HEK293 (cell line): ENCODE data around the gene CNTNAP4.

Source experiments
- CTCF ChIA-PET: fragments of 350-600 bp; formaldehyde crosslinking; extraction: SDS; loops from one replicate; lab custom pipeline; 2021; ENCODE audit warnings: antibody characterized with exemption; lab: Yijun Ruan, JAX
- POLR2A ChIA-PET: fragments of 300-600 bp; formaldehyde crosslinking; extraction: SDS; loops from one replicate; lab custom pipeline; 2020; ENCODE audit warnings: antibody characterized with exemption, inconsistent platforms; lab: Yijun Ruan, JAX
- H3K27ac ChIP-seq: fragments of 200-500 bp; sonication (Bioruptor generic); 2 replicates; pipeline ENCODE4 v1.5.1; 2014; ENCODE audit warnings: low read depth, low read length, control low read depth, inconsistent platforms; ENCODE audit errors: extremely low read depth
- H3K36me3 ChIP-seq, 2 experiments: fragments of 200-500 bp in 1 of 2; sonication (Bioruptor generic) in 1 of 2; 1 replicate in 1 of 2; 2 replicates in 1 of 2; pipeline ENCODE4 v1.5.1; 2014 to 2017; ENCODE audit warnings: inconsistent platforms in 2 of 2, low read length in 2 of 2; ENCODE audit not compliant: control insufficient read depth in 2 of 2, insufficient read depth in 1 of 2
- H3K4me1 ChIP-seq: fragments of 200-500 bp; sonication (Bioruptor generic); 2 replicates; pipeline ENCODE4 v1.5.1; 2014; ENCODE audit warnings: mild to moderate bottlenecking, low read length, inconsistent platforms; ENCODE audit not compliant: control insufficient read depth, insufficient read depth
- H3K4me3 ChIP-seq: 2 replicates; pipeline ENCODE4 v1.5.1; 2011; ENCODE audit warnings: low read depth, mild to moderate bottlenecking, control low read depth, low read length, moderate library complexity
- H3K9me3 ChIP-seq: fragments of 200-500 bp; sonication (Bioruptor generic); 2 replicates; pipeline ENCODE4 v1.5.1; 2014; ENCODE audit warnings: low read depth, low read length, inconsistent platforms; ENCODE audit not compliant: control insufficient read depth, insufficient read depth
- IKZF3 ChIP-seq: fragments of 450-650 bp; IDR thresholded peaks from 2 replicates; pipeline ENCODE4 v1.5.0; 2018; ENCODE audit warnings: missing biosample characterization, mild to moderate bottlenecking, missing genetic modification characterization, moderate library complexity
- KLF10 ChIP-seq: fragments of 450-650 bp; IDR thresholded peaks from 2 replicates; pipeline ENCODE4 v1.5.1; 2018; ENCODE audit warnings: missing biosample characterization, mild to moderate bottlenecking, missing genetic modification characterization
- KLF16 ChIP-seq: fragments of 450-650 bp; formaldehyde crosslinking; IDR thresholded peaks from 2 replicates; pipeline ENCODE4 v1.5.1; 2017; ENCODE audit warnings: missing biosample characterization, missing genetic modification characterization
- MYNN ChIP-seq: fragments of 450-650 bp; formaldehyde crosslinking; IDR thresholded peaks from 2 replicates; pipeline ENCODE4 v1.5.1; 2016; ENCODE audit warnings: missing biosample characterization, missing genetic modification characterization, borderline replicate concordance
- OSR2 ChIP-seq: fragments of 450-650 bp; formaldehyde crosslinking; IDR thresholded peaks from 2 replicates; pipeline ENCODE4 v1.5.1; 2016; ENCODE audit warnings: missing biosample characterization, missing genetic modification characterization
- YY1 ChIP-seq: fragments of 450-650 bp; formaldehyde crosslinking; IDR thresholded peaks from 2 replicates; pipeline ENCODE4 v1.5.1; 2018; ENCODE audit warnings: missing biosample characterization, missing genetic modification characterization
- ZFP69B ChIP-seq: fragments of 450-650 bp; formaldehyde crosslinking; IDR thresholded peaks from 2 replicates; pipeline ENCODE4 v1.5.1; 2016; ENCODE audit warnings: missing biosample characterization, missing genetic modification characterization
- ZIC2 ChIP-seq: fragments of 450-650 bp; formaldehyde crosslinking; IDR thresholded peaks from 2 replicates; pipeline ENCODE4 v1.5.1; 2016; ENCODE audit warnings: missing biosample characterization, missing genetic modification characterization
- ZNF174 ChIP-seq: fragments of 450-650 bp; formaldehyde crosslinking; IDR thresholded peaks from 2 replicates; pipeline ENCODE4 v1.5.0; 2017; ENCODE audit warnings: missing biosample characterization, mild to moderate bottlenecking, missing genetic modification characterization
- ZNF175 ChIP-seq: fragments of 450-650 bp; formaldehyde crosslinking; IDR thresholded peaks from 2 replicates; pipeline ENCODE4 v1.5.1; 2016; ENCODE audit warnings: missing biosample characterization, missing genetic modification characterization
- ZNF2 ChIP-seq: fragments of 450-650 bp; formaldehyde crosslinking; IDR thresholded peaks from 2 replicates; pipeline ENCODE4 v1.5.1; 2016; ENCODE audit warnings: missing biosample characterization, missing genetic modification characterization
- ZNF214 ChIP-seq: fragments of 450-650 bp; formaldehyde crosslinking; IDR thresholded peaks from 2 replicates; pipeline ENCODE4 v1.5.1; 2017; ENCODE audit warnings: missing biosample characterization, mild to moderate bottlenecking, missing genetic modification characterization, borderline replicate concordance
- ZNF23 ChIP-seq: fragments of 450-650 bp; formaldehyde crosslinking; IDR thresholded peaks from 2 replicates; pipeline ENCODE4 v1.5.1; 2016; ENCODE audit warnings: missing biosample characterization, missing genetic modification characterization, borderline replicate concordance
- ZNF394 ChIP-seq: fragments of 450-650 bp; formaldehyde crosslinking; IDR thresholded peaks from 2 replicates; pipeline ENCODE4 v1.5.1; 2016; ENCODE audit warnings: missing biosample characterization, missing genetic modification characterization, mild to moderate bottlenecking, moderate library complexity, borderline replicate concordance
- ZNF521 ChIP-seq: fragments of 450-650 bp; formaldehyde crosslinking; IDR thresholded peaks from 2 replicates; pipeline ENCODE4 v1.5.1; 2017; ENCODE audit warnings: missing biosample characterization, mild to moderate bottlenecking, missing genetic modification characterization
- ZNF558 ChIP-seq: fragments of 450-650 bp; formaldehyde crosslinking; IDR thresholded peaks from 2 replicates; pipeline ENCODE4 v1.5.1; 2016; ENCODE audit warnings: missing biosample characterization, missing genetic modification characterization
- ZNF610 ChIP-seq: fragments of 450-650 bp; formaldehyde crosslinking; IDR thresholded peaks from 2 replicates; pipeline ENCODE4 v1.5.1; 2016; ENCODE audit warnings: missing biosample characterization, missing genetic modification characterization, borderline replicate concordance
- ZNF677 ChIP-seq: fragments of 450-650 bp; IDR thresholded peaks from 2 replicates; pipeline ENCODE4 v1.5.0; 2018; ENCODE audit warnings: missing biosample characterization, mild to moderate bottlenecking, missing genetic modification characterization, moderate library complexity
- ZNF785 ChIP-seq: fragments of 450-650 bp; formaldehyde crosslinking; IDR thresholded peaks from 2 replicates; pipeline ENCODE4 v1.5.1; 2016; ENCODE audit warnings: missing biosample characterization, missing genetic modification characterization
- ZNF843 ChIP-seq: fragments of 450-650 bp; formaldehyde crosslinking; IDR thresholded peaks from 2 replicates; pipeline ENCODE4 v1.5.1; 2016; ENCODE audit warnings: missing biosample characterization, missing genetic modification characterization
- ZXDB ChIP-seq: fragments of 450-650 bp; formaldehyde crosslinking; IDR thresholded peaks from 2 replicates; pipeline ENCODE4 v1.5.1; 2016; ENCODE audit warnings: missing biosample characterization, missing genetic modification characterization
- TF ChIP-seq, protein P1 (sequence below): fragments of 450-650 bp; formaldehyde crosslinking; IDR thresholded peaks from 2 replicates; pipeline ENCODE4 v1.5.1; 2017; ENCODE audit warnings: missing biosample characterization, missing genetic modification characterization
- TF ChIP-seq, protein P2 (sequence below): fragments of 450-650 bp; formaldehyde crosslinking; IDR thresholded peaks from 2 replicates; pipeline ENCODE4 v1.5.1; 2016; ENCODE audit warnings: missing biosample characterization, missing genetic modification characterization
- TF ChIP-seq, protein P3 (sequence below): fragments of 450-650 bp; formaldehyde crosslinking; IDR thresholded peaks from 2 replicates; pipeline ENCODE4 v1.5.1; 2017; ENCODE audit warnings: missing biosample characterization, missing genetic modification characterization
- TF ChIP-seq, protein P4 (sequence below): fragments of 450-650 bp; formaldehyde crosslinking; conservative IDR thresholded peaks from 2 replicates; pipeline ENCODE4 v1.5.1; 2016; ENCODE audit warnings: low read depth, missing biosample characterization, missing genetic modification characterization
- TF ChIP-seq, protein P5 (sequence below): fragments of 450-650 bp; formaldehyde crosslinking; IDR thresholded peaks from 2 replicates; pipeline ENCODE4 v1.5.1; 2016; ENCODE audit warnings: missing biosample characterization, missing genetic modification characterization

Gene CNTNAP4

DNA sequence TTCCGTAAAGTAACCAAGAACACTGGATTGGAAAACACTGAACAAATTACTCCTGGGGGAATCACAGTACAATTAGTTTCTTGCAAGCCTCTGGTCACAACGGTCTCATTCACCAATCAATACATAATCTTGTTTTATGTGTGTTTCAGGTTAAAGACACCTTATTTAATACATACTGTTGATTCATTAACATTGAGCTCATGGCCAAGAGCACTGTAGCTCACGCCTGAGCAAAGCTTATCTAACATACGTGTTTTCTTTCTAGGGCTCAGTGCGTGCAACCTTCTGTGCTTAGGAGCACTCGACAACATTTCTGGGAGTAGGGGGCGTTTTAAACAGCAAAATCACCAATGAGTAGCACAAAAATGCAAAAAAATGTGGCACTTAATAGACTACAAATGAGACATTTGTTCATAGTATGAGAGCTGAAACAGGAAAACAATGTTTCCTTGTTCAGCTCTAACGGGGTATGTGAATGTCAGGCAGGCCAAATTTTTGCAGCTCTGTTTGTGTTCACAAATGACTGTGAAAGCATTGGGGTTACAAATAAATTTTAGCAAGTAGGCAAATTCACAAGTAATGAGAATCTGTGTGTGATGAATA lies 206.2 kb downstream of the CNTNAP4 start:
- Histone ChIP-seq H3K4me1 (no peaks in the 10 kb centered on the region), H3K4me3 (no peak overlapping the region), H3K36me3 (no peaks in the 10 kb centered on the region), H3K27ac (no peak overlapping the region), H3K9me3 (no peaks in the 10 kb centered on the region)
- TF ChIP-seq ZFP69B (tag by site-specific recombination) (no peak), ZNF214 (tag by site-specific recombination) (no peak), ZNF175 (tag by site-specific recombination) (no peak), ZNF785 (tag by site-specific recombination) (no peak), OSR2 (tag by site-specific recombination) (no peak), IKZF3 (no peak), ZNF174 (no peak), KLF10 (tag by site-specific recombination) (no peak), ZNF23 (tag by site-specific recombination) (no peak), ZNF610 (tag by site-specific recombination) (no peak), ZIC2 (no peak)
- TF ChIP-seq, protein P1, sequence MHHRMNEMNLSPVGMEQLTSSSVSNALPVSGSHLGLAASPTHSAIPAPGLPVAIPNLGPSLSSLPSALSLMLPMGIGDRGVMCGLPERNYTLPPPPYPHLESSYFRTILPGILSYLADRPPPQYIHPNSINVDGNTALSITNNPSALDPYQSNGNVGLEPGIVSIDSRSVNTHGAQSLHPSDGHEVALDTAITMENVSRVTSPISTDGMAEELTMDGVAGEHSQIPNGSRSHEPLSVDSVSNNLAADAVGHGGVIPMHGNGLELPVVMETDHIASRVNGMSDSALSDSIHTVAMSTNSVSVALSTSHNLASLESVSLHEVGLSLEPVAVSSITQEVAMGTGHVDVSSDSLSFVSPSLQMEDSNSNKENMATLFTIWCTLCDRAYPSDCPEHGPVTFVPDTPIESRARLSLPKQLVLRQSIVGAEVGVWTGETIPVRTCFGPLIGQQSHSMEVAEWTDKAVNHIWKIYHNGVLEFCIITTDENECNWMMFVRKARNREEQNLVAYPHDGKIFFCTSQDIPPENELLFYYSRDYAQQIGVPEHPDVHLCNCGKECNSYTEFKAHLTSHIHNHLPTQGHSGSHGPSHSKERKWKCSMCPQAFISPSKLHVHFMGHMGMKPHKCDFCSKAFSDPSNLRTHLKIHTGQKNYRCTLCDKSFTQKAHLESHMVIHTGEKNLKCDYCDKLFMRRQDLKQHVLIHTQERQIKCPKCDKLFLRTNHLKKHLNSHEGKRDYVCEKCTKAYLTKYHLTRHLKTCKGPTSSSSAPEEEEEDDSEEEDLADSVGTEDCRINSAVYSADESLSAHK (tag by site-specific recombination), result no peak
- TF ChIP-seq, protein P2, sequence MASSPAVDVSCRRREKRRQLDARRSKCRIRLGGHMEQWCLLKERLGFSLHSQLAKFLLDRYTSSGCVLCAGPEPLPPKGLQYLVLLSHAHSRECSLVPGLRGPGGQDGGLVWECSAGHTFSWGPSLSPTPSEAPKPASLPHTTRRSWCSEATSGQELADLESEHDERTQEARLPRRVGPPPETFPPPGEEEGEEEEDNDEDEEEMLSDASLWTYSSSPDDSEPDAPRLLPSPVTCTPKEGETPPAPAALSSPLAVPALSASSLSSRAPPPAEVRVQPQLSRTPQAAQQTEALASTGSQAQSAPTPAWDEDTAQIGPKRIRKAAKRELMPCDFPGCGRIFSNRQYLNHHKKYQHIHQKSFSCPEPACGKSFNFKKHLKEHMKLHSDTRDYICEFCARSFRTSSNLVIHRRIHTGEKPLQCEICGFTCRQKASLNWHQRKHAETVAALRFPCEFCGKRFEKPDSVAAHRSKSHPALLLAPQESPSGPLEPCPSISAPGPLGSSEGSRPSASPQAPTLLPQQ (tag by site-specific recombination), result no peak
- CTCF ChIA-PET, result no interaction called here
- POLR2A ChIA-PET, result no interaction called here

DNA sequence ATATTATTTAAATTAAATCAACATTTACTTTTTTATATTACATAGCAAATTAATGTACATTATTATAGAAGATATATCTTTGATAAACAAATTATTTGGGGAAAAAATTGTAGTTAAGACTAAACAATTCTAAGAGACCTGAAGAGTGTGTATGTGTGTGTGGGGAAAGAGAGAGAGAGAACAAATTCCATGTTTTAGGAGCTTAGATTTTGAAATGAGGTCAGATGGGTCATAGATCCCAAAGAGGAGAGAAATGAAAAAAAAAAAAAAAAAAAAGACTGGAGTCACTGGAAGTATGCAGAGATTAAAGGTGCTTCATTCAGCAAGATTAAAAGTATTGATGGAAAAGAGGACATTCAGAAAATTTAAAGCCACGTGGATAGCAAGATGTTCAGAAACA lies 206.8 kb downstream of the CNTNAP4 start:
- Histone ChIP-seq H3K36me3 (no peaks in the 10 kb centered on the region), H3K9me3 (no peaks in the 10 kb centered on the region), H3K27ac (no peak overlapping the region), H3K4me3 (no peak overlapping the region), H3K4me1 (no peaks in the 10 kb centered on the region)
- POLR2A ChIA-PET, result no interaction called here
- CTCF ChIA-PET, result no interaction called here
- no peak for TF ChIP-seq ZNF843 (tag by site-specific recombination)
- no peak for TF ChIP-seq KLF16 (tag by site-specific recombination)
- TF ChIP-seq YY1 (tag by site-specific recombination), result no peak
- TF ChIP-seq IKZF3, result no peak
- TF ChIP-seq MYNN (tag by site-specific recombination), result no peak
- no peak for TF ChIP-seq ZNF677 (tag by site-specific recombination)
- no peak for TF ChIP-seq ZNF394
- no peak for TF ChIP-seq ZXDB
- TF ChIP-seq, protein P3, sequence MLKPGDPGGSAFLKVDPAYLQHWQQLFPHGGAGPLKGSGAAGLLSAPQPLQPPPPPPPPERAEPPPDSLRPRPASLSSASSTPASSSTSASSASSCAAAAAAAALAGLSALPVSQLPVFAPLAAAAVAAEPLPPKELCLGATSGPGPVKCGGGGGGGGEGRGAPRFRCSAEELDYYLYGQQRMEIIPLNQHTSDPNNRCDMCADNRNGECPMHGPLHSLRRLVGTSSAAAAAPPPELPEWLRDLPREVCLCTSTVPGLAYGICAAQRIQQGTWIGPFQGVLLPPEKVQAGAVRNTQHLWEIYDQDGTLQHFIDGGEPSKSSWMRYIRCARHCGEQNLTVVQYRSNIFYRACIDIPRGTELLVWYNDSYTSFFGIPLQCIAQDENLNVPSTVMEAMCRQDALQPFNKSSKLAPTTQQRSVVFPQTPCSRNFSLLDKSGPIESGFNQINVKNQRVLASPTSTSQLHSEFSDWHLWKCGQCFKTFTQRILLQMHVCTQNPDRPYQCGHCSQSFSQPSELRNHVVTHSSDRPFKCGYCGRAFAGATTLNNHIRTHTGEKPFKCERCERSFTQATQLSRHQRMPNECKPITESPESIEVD (tag by site-specific recombination), result no peak
- TF ChIP-seq ZNF558 (tag by site-specific recombination), result no peak
- TF ChIP-seq, protein P4, sequence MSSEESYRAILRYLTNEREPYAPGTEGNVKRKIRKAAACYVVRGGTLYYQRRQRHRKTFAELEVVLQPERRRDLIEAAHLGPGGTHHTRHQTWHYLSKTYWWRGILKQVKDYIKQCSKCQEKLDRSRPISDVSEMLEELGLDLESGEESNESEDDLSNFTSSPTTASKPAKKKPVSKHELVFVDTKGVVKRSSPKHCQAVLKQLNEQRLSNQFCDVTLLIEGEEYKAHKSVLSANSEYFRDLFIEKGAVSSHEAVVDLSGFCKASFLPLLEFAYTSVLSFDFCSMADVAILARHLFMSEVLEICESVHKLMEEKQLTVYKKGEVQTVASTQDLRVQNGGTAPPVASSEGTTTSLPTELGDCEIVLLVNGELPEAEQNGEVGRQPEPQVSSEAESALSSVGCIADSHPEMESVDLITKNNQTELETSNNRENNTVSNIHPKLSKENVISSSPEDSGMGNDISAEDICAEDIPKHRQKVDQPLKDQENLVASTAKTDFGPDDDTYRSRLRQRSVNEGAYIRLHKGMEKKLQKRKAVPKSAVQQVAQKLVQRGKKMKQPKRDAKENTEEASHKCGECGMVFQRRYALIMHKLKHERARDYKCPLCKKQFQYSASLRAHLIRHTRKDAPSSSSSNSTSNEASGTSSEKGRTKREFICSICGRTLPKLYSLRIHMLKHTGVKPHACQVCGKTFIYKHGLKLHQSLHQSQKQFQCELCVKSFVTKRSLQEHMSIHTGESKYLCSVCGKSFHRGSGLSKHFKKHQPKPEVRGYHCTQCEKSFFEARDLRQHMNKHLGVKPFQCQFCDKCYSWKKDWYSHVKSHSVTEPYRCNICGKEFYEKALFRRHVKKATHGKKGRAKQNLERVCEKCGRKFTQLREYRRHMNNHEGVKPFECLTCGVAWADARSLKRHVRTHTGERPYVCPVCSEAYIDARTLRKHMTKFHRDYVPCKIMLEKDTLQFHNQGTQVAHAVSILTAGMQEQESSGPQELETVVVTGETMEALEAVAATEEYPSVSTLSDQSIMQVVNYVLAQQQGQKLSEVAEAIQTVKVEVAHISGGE (tag by site-specific recombination), result no peak
- no peak for TF ChIP-seq ZNF2 (tag by site-specific recombination)
- no peak for TF ChIP-seq ZNF521 (tag by site-specific recombination)
- TF ChIP-seq, protein P5, sequence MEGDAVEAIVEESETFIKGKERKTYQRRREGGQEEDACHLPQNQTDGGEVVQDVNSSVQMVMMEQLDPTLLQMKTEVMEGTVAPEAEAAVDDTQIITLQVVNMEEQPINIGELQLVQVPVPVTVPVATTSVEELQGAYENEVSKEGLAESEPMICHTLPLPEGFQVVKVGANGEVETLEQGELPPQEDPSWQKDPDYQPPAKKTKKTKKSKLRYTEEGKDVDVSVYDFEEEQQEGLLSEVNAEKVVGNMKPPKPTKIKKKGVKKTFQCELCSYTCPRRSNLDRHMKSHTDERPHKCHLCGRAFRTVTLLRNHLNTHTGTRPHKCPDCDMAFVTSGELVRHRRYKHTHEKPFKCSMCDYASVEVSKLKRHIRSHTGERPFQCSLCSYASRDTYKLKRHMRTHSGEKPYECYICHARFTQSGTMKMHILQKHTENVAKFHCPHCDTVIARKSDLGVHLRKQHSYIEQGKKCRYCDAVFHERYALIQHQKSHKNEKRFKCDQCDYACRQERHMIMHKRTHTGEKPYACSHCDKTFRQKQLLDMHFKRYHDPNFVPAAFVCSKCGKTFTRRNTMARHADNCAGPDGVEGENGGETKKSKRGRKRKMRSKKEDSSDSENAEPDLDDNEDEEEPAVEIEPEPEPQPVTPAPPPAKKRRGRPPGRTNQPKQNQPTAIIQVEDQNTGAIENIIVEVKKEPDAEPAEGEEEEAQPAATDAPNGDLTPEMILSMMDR (tag by site-specific recombination), result no peak
